H9 (cell line): ENCODE measurements around the gene RASGEF1C. TPM values are rescaled to one million over a fixed set of nuclear protein-coding genes. Genes with fewer than 3 reads are reported as not detected.

Experiments
- DNase-seq: peaks from one replicate; pipeline ENCODE4 v3.0.0-alpha.2; 2017
- H2AFZ ChIP-seq: one replicate; pipeline ENCODE4 v1.6.1; 2013; ENCODE audit warnings: mild to moderate bottlenecking, low read length, control low read depth, moderate library complexity
- H2AK5ac ChIP-seq: 2 replicates; pipeline ENCODE4 v1.6.1; 2013; ENCODE audit warnings: low read length, control low read depth, mixed read lengths; ENCODE audit not compliant: insufficient read length
- H2BK120ac ChIP-seq: one replicate; pipeline ENCODE4 v1.6.1; 2013; ENCODE audit warnings: low read depth, mild to moderate bottlenecking, low read length, control low read depth, inconsistent platforms; ENCODE audit not compliant: poor library complexity, severe bottlenecking
- H2BK12ac ChIP-seq: 2 replicates; pipeline ENCODE4 v1.6.1; 2013; ENCODE audit warnings: low read length, control low read depth, mixed read lengths, low read depth; ENCODE audit not compliant: insufficient read length
- H2BK15ac ChIP-seq: 2 replicates; pipeline ENCODE4 v1.6.1; 2013; ENCODE audit warnings: low read depth, low read length, control low read depth
- H2BK20ac ChIP-seq: one replicate; pipeline ENCODE4 v1.6.1; 2013; ENCODE audit warnings: low read depth, mild to moderate bottlenecking, low read length, control low read depth, inconsistent platforms; ENCODE audit not compliant: poor library complexity, severe bottlenecking
- H2BK5ac ChIP-seq: 2 replicates; pipeline ENCODE4 v1.6.1; 2013; ENCODE audit warnings: low read length, control low read depth, mixed read lengths; ENCODE audit not compliant: insufficient read length
- H3K14ac ChIP-seq: 2 replicates; pipeline ENCODE4 v1.6.1; 2013; ENCODE audit warnings: low read length, control low read depth; ENCODE audit not compliant: insufficient read depth
- H3K18ac ChIP-seq: 2 replicates; pipeline ENCODE4 v1.6.1; 2013; ENCODE audit warnings: low read depth, mild to moderate bottlenecking, mixed read lengths, low read length, control low read depth; ENCODE audit not compliant: insufficient read length
- H3K23ac ChIP-seq: 2 replicates; pipeline ENCODE4 v1.6.1; 2013; ENCODE audit warnings: low read length, control low read depth, mixed read lengths, low read depth; ENCODE audit not compliant: insufficient read length
- H3K23me2 ChIP-seq: 2 replicates; pipeline ENCODE4 v1.6.1; 2013; ENCODE audit warnings: low read depth, mild to moderate bottlenecking, mixed read lengths, low read length, control low read depth; ENCODE audit not compliant: insufficient read length, poor library complexity, severe bottlenecking
- H3K27ac ChIP-seq: 2 replicates; pipeline ENCODE4 v1.5.1; 2013; ENCODE audit warnings: low read length, control low read depth, mixed read lengths, low read depth; ENCODE audit not compliant: insufficient read length
- H3K27me3 ChIP-seq: 2 replicates; pipeline ENCODE4 v1.6.1; 2013; ENCODE audit warnings: low read length, control low read depth, inconsistent platforms; ENCODE audit not compliant: insufficient read depth
- H3K4ac ChIP-seq: 2 replicates; pipeline ENCODE4 v1.6.1; 2013; ENCODE audit warnings: low read depth, mild to moderate bottlenecking, control low read depth, inconsistent platforms, low read length, moderate library complexity
- H3K4me1 ChIP-seq: 2 replicates; pipeline ENCODE4 v1.6.1; 2013; ENCODE audit warnings: low read length, control low read depth, inconsistent platforms; ENCODE audit not compliant: insufficient read depth
- H3K4me2 ChIP-seq: 2 replicates; pipeline ENCODE4 v1.6.1; 2013; ENCODE audit warnings: low read length, control low read depth, mixed read lengths; ENCODE audit not compliant: insufficient read length, insufficient read depth
- H3K56ac ChIP-seq: 2 replicates; pipeline ENCODE4 v1.6.1; 2013; ENCODE audit warnings: low read depth, mild to moderate bottlenecking, mixed read lengths, low read length, control low read depth; ENCODE audit not compliant: insufficient read length
- H3K79me1 ChIP-seq: 2 replicates; pipeline ENCODE4 v1.6.1; 2013; ENCODE audit warnings: low read depth, mild to moderate bottlenecking, moderate library complexity, low read length, control low read depth, inconsistent platforms; ENCODE audit not compliant: insufficient read depth, poor library complexity, severe bottlenecking
- H3K79me2 ChIP-seq: 2 replicates; pipeline ENCODE4 v1.6.1; 2013; ENCODE audit warnings: low read length, control low read depth, inconsistent platforms; ENCODE audit not compliant: insufficient read depth
- H3K9ac ChIP-seq: 2 replicates; pipeline ENCODE4 v1.6.1; 2013; ENCODE audit warnings: low read length, control low read depth, mixed read lengths; ENCODE audit not compliant: insufficient read length; ENCODE audit errors: extremely low read depth
- H3K9me3 ChIP-seq: one replicate; pipeline ENCODE4 v1.6.1; 2013; ENCODE audit warnings: low read depth, low read length, inconsistent platforms; ENCODE audit not compliant: control insufficient read depth
- H3T11ph ChIP-seq: one replicate; pipeline ENCODE4 v1.6.1; 2013; ENCODE audit warnings: mild to moderate bottlenecking, low read length, control low read depth, inconsistent platforms
- H4K20me1 ChIP-seq: one replicate; pipeline ENCODE4 v1.6.1; 2013; ENCODE audit not compliant: control insufficient read depth, insufficient read length, insufficient read depth
- H4K5ac ChIP-seq: 2 replicates; pipeline ENCODE4 v1.6.1; 2013; ENCODE audit warnings: low read depth, mild to moderate bottlenecking, mixed read lengths, low read length, control low read depth; ENCODE audit not compliant: insufficient read length
- H4K8ac ChIP-seq: replicated peaks from 2 replicates; pipeline ENCODE4 v1.6.1; 2013; ENCODE audit warnings: low read length, control low read depth, mixed read lengths, low read depth; ENCODE audit not compliant: insufficient read length
- H4K91ac ChIP-seq: 2 replicates; pipeline ENCODE4 v1.6.1; 2013; ENCODE audit warnings: low read depth, mild to moderate bottlenecking, moderate library complexity, mixed read lengths, low read length, control low read depth; ENCODE audit not compliant: insufficient read length
- H3K27ac Mint-ChIP-seq, 3 experiments: 2 replicates in 2 of 3; 3 replicates in 1 of 3; pipeline ENCODE4 v1.8.0; 2020 to 2021; ENCODE audit warnings: mixed read lengths in 3 of 3, mild to moderate bottlenecking in 1 of 3, moderate library complexity in 1 of 3
- H3K27me3 Mint-ChIP-seq: 2 replicates; pipeline ENCODE4 v1.8.0; 2021; ENCODE audit warnings: low read depth, mild to moderate bottlenecking, moderate library complexity, mixed read lengths
- H3K36me3 Mint-ChIP-seq, 3 experiments: 2 replicates in 2 of 3; 3 replicates in 1 of 3; pipeline ENCODE4 v1.8.0; 2020 to 2021; ENCODE audit warnings: low read depth in 3 of 3, mixed read lengths in 3 of 3; ENCODE audit not compliant: insufficient read depth in 1 of 3
- H3K4me1 Mint-ChIP-seq, 2 experiments: 2 replicates each; pipeline ENCODE4 v1.8.0; 2020; ENCODE audit warnings: mixed read lengths in 2 of 2
- H3K4me3 Mint-ChIP-seq, 2 experiments: 2 replicates in 1 of 2; 3 replicates in 1 of 2; pipeline ENCODE4 v1.8.0; 2020 to 2021; ENCODE audit warnings: mild to moderate bottlenecking in 2 of 2, mixed read lengths in 2 of 2, moderate library complexity in 1 of 2
- H3K9me3 Mint-ChIP-seq, 2 experiments: 2 replicates in 1 of 2; 3 replicates in 1 of 2; pipeline ENCODE4 v1.8.0; 2020; ENCODE audit warnings: mild to moderate bottlenecking in 2 of 2, mixed read lengths in 2 of 2, moderate library complexity in 1 of 2
- CTCF ChIP-seq: fragments of 200-600 bp; sonication (generic); conservative IDR thresholded peaks from 3 replicates; pipeline ENCODE4 v1.8.0; 2021; ENCODE audit warnings: antibody characterized with exemption, mild to moderate bottlenecking
- WGBS: extraction: QIAGEN DNeasy Blood & Tissue Kit; methylation state at CpG from one replicate; pipeline ENCODE4 v1.1.7; 2013; ENCODE audit warnings: missing lambda C conversion rate, low lambda C conversion rate, mixed read lengths; ENCODE audit not compliant: insufficient read length; ENCODE audit errors: extremely low coverage; 5-methylcytosine and 5-hydroxymethylcytosine counted together
- total RNA-seq: library from RNA; stranded (reverse); gene quantifications from 2 replicates; pipeline ENCODE4 v1.2.1, GENCODE V29; 2021

Gene RASGEF1C
- total RNA-seq, 1 experiment from 2014 or later = 0.83 TPM

DNA sequence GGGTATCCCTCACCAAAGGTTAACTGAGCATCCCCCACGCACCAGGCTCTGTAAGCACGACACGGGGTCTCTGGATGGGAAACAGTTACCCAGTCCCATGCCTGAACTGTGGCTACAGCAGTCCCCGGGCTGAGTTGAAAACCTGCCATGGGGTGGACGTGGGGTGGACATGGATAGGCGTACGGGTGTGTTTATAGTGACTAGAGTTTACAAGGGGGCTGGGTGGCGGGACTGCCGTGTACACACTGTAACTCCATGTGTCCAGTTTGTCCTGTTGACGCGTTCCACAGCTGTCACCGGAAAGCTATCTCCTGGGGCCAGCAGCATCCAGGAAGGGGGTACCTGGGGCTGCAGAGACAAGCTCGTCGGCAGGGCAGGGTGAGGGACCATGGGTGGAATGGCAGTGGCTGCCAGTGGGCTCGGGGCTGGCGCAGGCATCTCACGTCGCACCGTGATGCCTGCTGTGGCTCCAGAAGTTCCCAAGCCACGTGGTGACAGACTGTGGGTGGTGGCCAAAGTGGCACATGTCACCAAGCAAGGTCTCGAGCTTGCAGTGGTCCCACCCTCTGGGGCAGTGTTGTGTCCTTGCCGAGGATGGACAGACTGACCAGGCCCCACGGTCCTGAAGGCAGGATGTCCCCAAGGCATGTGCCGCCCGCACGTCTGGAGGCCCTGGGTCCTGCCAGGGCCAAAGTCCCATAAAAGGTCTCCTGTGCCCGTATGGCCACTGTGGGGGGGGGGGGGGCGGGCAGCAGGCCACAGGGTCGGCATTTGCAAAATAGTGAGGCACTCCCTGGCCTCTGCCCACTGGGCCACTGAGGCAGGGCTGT is 108.2 kb downstream of the RASGEF1C start:
- Histone ChIP-seq H3K23ac (no peak overlapping the region), H2BK15ac (no peak overlapping the region), H3K27me3 (no peaks in the 10 kb centered on the region), H3K18ac (no peak overlapping the region), H3K79me2 (no peaks in the 10 kb centered on the region), H2AK5ac (no peak overlapping the region), H3K79me1 (no peaks in the 10 kb centered on the region), H3K9me3 (no peaks in the 10 kb centered on the region), H3K23me2 (peaks cover 2% of the 10 kb centered on the region), H3K4me2 (no peak overlapping the region), H4K5ac (no peak overlapping the region), H2BK120ac (no peak overlapping the region), H3T11ph (no peak overlapping the region), H4K91ac (no peak overlapping the region), H2BK12ac (no peak overlapping the region), H2BK20ac (no peak overlapping the region), H3K27ac (no peak overlapping the region), H2BK5ac (no peak overlapping the region), H3K14ac (no peak overlapping the region), H2AFZ (no peak overlapping the region), H3K4me1 (no peaks in the 10 kb centered on the region), H3K4ac (no peak overlapping the region), H4K20me1 (no peaks in the 10 kb centered on the region), H4K8ac (no peak overlapping the region), H3K9ac (no peak overlapping the region), H3K56ac (no peak overlapping the region)
- no CpG with 5 or more reads among the region's 29 CpGs for WGBS
- Mint-ChIP-seq H3K4me3 (no peak overlapping the region), H3K27ac (no peak overlapping the region), H3K9me3 (peaks cover 0 to 9% of the 10 kb centered on the region in 2 experiments; a peak in 3 of 5 replicates), H3K4me1 (0 out of 4 replicates have a peak, but pooled peaks cover 0 to 2% of the 10 kb centered on the region in 2 experiments), H3K36me3 (peaks cover 0 to 6% (median 0%) of the 10 kb centered on the region in 3 experiments; a peak in 2 of 7 replicates), H3K27me3 (peaks cover 3% of the 10 kb centered on the region)
- DNase-seq = no peak
- TF ChIP-seq CTCF = no peak
